GM10847 (cell line): ENCODE results near the gene GDPD5.

ENCODE experiments used
- POLR2A ChIP-seq: IDR thresholded peaks from 2 replicates; pipeline ENCODE4 v1.6.1; 2011; ENCODE audit not compliant: insufficient read length; ENCODE audit errors: extremely low read depth

The GDPD5 gene

DNA sequence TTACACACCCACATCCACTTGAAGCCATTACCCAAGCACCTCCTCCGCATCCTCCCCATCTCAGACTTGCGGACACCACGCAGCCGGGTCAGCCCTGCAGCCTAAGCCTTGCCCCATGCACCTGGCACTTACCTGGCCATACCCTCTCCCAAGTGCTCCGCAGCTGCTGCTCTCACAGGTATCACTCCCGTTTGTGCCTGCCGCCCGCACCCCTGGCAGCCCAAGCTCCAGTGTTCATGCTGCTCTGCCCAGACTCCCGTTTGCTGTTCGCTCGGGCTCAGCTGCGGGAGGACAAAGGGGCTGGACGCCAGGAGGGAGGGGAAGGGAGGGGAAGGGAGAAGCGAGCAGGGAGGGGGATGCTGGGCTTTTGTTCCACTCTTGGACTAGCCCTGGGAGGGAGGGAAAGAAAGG, 92.8 kb downstream of the GDPD5 start, which contains the start of gene KLHL35:
Gene KLHL35 (minus strand): TSS at position 293 of the 411 bp plus-strand sequence. CDS start 2,574 bp downstream, outside the sequence.
- TF ChIP-seq POLR2A: no peak

GRCh38 chr11:75431533-75432525, 93.9 kb downstream of the GDPD5 start:
- TF ChIP-seq POLR2A: no peak

DNA sequence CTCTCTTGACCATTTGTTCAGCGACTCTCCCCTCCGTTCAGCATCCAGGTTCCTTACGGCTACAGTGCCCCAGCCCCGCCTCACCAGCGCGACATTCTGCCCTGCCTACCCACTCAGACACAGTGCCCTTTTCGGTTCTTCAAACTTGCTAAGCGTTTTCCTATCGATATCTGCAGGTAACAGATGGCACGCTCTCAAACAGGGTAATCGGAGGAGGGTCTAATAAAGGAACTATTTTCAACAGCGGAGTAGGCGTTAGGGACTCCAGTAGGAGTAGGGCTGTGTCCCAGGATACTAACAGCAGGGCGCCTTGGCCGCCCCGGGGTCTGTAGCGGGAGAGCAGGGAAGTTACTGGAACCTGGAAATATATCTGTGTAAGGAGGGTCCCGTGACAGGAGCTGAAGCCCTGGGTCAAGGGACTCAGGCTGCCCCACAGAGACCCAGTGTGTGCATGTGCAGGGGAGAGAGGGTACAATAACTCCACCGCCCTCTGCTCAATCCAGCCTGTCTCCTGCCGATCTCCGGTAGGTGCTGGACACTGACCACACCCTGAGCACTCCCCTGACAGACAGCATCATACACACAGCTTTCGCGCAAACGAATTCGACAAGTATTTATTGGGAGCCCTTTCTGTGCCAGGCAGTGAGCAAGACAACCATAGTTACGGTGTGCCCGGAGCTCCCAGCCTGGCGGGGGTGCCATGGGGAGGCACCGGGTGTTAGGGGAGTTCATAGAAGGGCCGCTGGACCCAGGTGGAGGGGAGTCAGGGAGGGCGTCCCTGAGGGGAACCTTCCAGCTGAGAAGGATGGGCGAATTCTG, 94.8 kb downstream of the GDPD5 start:
- no peak for TF ChIP-seq POLR2A

DNA sequence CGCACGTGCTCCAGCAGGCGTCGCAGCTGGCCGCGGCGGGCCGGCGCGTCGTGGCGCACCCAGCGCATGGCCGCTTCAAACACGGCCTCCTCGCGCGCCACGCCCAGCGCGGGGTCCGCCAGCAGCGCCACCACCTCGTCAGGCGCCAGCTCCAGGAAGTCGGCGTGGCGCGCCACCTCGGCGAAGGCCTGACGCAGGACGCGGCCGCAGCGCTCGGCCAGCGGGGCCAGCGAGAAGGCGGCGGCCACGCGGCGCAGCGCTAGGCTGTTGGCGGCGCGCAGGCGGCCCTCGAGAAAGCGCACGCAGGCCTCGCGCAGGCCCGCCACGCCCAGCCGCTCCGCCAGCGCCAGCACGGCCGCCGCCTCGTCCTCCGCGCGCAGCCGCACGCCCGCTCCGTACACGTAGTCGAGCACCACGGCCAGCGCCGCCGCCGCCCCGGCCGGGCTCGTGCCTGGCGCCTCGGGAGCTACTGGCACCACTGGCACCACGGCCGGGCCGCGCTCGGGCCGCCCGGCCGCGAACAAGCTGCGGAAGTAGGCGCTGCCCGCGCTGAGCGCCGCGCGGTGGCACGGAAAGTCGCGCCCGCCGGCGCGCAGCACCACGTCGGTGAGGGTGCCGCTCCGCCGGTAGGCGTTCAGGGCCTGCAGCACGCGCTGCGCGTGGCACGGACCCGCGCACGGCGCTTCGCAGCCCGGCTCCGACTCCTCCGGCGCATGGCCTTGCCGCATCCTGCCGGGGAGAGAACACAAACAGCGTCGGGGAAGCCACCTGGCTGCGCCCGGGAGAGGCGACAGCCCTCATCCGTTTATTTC, 95.6 kb downstream of the GDPD5 start:
- no peak for TF ChIP-seq POLR2A

- TF ChIP-seq POLR2A: no peak
Observed at GRCh38 chr11:75429641-75429901, 96.2 kb downstream of the GDPD5 start.

DNA sequence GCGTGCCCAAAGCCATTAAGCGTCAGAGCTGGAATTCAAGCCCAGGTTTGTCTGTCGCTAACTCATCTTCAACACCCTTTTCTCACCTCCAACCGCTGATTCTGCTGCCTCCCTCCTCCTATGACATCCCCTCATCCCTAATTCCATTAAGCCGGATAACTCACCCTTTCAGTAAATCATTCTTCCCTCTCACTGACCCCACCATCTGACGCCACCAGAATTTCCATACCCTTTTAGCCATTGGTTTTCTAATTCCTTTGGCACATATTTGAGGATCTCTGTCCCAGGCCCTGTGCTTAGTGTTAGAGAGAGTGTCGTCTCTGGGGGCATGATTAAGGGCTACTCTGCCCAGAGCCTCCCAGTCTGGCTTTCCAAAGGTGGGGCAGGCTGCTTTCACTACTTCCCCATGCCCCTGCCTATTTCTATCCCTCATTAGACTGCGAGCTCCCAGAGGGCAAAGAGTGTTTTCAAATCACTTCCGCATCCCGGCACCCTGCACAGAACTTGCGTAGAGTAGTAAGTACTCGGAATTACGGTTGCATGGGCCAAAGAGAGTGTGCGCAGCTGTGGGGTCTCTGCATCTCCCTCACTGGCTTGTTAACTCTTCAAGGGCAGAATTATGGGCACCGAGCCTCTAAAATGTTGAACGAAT, 96.6 kb downstream of the GDPD5 start:
- TF ChIP-seq POLR2A: no peak

DNA sequence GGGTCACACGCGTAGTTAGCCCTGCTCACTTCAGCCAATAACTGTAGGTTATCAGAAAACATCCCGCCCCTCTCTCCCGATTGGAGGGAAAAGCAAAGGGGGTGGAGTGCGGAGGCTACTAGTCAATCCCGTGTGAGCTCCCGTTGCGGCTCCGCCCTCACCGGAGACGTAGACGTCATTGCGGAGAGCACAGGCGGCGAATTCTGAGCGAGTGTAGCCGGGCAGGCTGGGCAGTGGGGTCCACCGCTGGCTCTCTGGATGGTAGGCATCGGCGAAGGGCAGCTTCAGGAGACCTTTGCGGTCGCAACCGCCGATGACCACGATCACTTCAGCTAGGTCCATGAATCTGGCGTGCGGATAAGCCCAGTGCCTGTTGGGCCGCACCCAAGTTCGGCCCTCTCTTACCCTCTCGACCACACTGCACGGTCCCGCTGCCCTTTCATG, 97.4 kb downstream of the GDPD5 start:
- no peak for TF ChIP-seq POLR2A

- no peak for TF ChIP-seq POLR2A
Observed at GRCh38 chr11:75427181-75427580, 98.6 kb downstream of the GDPD5 start.

- no peak for TF ChIP-seq POLR2A
Observed at GRCh38 chr11:75426720-75427086, 99.0 kb downstream of the GDPD5 start.

- no peak for TF ChIP-seq POLR2A
Observed at GRCh38 chr11:75425422-75425821, 100.3 kb downstream of the GDPD5 start.

GRCh38 chr11:75424396-75424795, 101.3 kb downstream of the GDPD5 start:
- TF ChIP-seq POLR2A: no peak

- TF ChIP-seq POLR2A: no peak
Observed at GRCh38 chr11:75423721-75424120, 102.0 kb downstream of the GDPD5 start.

GRCh38 chr11:75422248-75423231, 103.2 kb downstream of the GDPD5 start:
- TF ChIP-seq POLR2A: no peak

GRCh38 chr11:75421902-75422247, 103.9 kb downstream of the GDPD5 start:
- no peak for TF ChIP-seq POLR2A
